HepG2 (cell line): ENCODE results near the gene ASZ1.

Source experiments
- CHCHD3 ChIP-seq: sonication (generic); formaldehyde crosslinking; IDR thresholded peaks from 2 replicates; pipeline ENCODE4 v1.8.0; 2022; ENCODE audit warnings: mild to moderate bottlenecking, missing genetic modification reagents, moderate library complexity
- CTCF ChIP-seq: sonication (generic); formaldehyde crosslinking; IDR thresholded peaks from 2 replicates; pipeline ENCODE4 v1.5.0; 2020; ENCODE audit warnings: mild to moderate bottlenecking, missing genetic modification reagents, moderate library complexity
- EP300 ChIP-seq, 3 experiments: sonication (generic) in 1 of 3; formaldehyde crosslinking in 1 of 3; IDR thresholded peaks; 2 replicates each; pipeline versions ENCODE4 v1.5.1 to v1.6.1; 2011 to 2020; ENCODE audit warnings: low read depth in 2 of 3, low read length in 2 of 3, borderline replicate concordance in 1 of 3, improper control_type of control experiment in 1 of 3, mild to moderate bottlenecking in 1 of 3, missing genetic modification reagents in 1 of 3, moderate library complexity in 1 of 3
- KLF9 ChIP-seq: IDR thresholded peaks from 2 replicates; pipeline ENCODE4 v1.6.1; 2016; ENCODE audit warnings: low read depth
- PCBP2 ChIP-seq: fragments of 200-400 bp; formaldehyde crosslinking; optimal IDR thresholded peaks from 2 replicates; pipeline ENCODE3; 2018; ENCODE audit warnings: low read length, low read depth; ENCODE audit not compliant: poor library complexity, severe bottlenecking
- POGZ ChIP-seq: sonication (generic); formaldehyde crosslinking; IDR thresholded peaks from 2 replicates; pipeline ENCODE4 v1.4.0; 2020; ENCODE audit warnings: mild to moderate bottlenecking, missing genetic modification reagents
- SRSF9 ChIP-seq: fragments of 200-400 bp; formaldehyde crosslinking; IDR thresholded peaks from 2 replicates; pipeline ENCODE4 v1.6.1; 2018; ENCODE audit warnings: borderline replicate concordance, mild to moderate bottlenecking, low read depth, low read length; ENCODE audit not compliant: insufficient read depth, poor library complexity, severe bottlenecking
- TAF1 ChIP-seq: sonication (generic); formaldehyde crosslinking; IDR thresholded peaks from 2 replicates; pipeline ENCODE4 v1.4.0; 2020; ENCODE audit warnings: missing genetic modification reagents
- ZNF44 ChIP-seq: sonication (generic); formaldehyde crosslinking; IDR thresholded peaks from 2 replicates; pipeline ENCODE4 v1.5.1; 2020; ENCODE audit warnings: mild to moderate bottlenecking, missing genetic modification reagents
- ZNF749 ChIP-seq: sonication (generic); formaldehyde crosslinking; IDR thresholded peaks from 2 replicates; pipeline ENCODE4 v1.8.0; 2022; ENCODE audit warnings: mild to moderate bottlenecking, missing genetic modification reagents, moderate library complexity, borderline replicate concordance
- TF ChIP-seq, protein P1 (sequence below), 2 experiments: fragments of 450-650 bp in 1 of 2; sonication (generic) in 1 of 2; formaldehyde crosslinking in 1 of 2; IDR thresholded peaks; 2 replicates each; pipeline versions ENCODE4 v1.6.1 to v1.8.0; 2016 to 2022; ENCODE audit warnings: antibody characterized with exemption in 1 of 2, mild to moderate bottlenecking in 1 of 2, missing genetic modification reagents in 1 of 2
- TF ChIP-seq, protein P2 (sequence below): sonication (generic); formaldehyde crosslinking; IDR thresholded peaks from 2 replicates; pipeline ENCODE4 v1.8.0; 2022; ENCODE audit warnings: missing genetic modification reagents, mild to moderate bottlenecking, inconsistent platforms, borderline replicate concordance

DNA sequence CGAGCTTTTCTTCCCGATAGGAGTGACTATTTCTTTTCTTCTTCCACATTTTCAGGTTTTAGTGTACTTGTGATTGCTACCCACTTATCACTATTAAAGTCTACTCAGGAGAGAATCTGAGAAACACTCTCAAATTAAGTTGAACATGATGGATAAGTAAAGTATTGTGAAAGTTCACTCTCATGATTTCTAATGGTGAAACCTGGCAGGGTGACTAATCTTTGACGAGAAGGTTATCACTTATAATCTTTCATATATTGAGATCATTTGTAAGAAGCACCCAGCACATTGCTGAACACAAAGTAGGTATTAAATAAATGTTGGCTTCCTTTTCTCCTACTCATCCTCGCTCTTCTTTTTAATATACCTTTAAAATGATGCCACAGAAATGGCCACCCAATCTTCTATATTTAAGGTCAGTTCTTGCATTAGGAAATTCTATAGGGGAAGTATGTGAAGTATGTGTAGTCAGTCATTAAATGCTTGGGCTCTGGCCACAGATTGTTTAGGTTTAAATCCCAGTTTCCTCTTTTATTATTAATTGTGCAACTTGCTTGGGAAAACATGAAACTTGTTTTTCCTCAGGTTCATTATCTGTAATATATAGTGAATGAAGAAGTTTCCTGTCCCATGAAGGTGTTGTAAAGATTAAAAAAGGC lies 49.4 kb upstream of the ASZ1 start:
- TF ChIP-seq, protein P1, sequence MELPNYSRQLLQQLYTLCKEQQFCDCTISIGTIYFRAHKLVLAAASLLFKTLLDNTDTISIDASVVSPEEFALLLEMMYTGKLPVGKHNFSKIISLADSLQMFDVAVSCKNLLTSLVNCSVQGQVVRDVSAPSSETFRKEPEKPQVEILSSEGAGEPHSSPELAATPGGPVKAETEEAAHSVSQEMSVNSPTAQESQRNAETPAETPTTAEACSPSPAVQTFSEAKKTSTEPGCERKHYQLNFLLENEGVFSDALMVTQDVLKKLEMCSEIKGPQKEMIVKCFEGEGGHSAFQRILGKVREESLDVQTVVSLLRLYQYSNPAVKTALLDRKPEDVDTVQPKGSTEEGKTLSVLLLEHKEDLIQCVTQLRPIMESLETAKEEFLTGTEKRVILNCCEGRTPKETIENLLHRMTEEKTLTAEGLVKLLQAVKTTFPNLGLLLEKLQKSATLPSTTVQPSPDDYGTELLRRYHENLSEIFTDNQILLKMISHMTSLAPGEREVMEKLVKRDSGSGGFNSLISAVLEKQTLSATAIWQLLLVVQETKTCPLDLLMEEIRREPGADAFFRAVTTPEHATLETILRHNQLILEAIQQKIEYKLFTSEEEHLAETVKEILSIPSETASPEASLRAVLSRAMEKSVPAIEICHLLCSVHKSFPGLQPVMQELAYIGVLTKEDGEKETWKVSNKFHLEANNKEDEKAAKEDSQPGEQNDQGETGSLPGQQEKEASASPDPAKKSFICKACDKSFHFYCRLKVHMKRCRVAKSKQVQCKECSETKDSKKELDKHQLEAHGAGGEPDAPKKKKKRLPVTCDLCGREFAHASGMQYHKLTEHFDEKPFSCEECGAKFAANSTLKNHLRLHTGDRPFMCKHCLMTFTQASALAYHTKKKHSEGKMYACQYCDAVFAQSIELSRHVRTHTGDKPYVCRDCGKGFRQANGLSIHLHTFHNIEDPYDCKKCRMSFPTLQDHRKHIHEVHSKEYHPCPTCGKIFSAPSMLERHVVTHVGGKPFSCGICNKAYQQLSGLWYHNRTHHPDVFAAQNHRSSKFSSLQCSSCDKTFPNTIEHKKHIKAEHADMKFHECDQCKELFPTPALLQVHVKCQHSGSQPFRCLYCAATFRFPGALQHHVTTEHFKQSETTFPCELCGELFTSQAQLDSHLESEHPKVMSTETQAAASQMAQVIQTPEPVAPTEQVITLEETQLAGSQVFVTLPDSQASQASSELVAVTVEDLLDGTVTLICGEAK (IDR thresholded peaks at IDR 0.05), result no peak
- TF ChIP-seq, protein P1 (CRISPR knock-in tag; IDR thresholded peaks at IDR 0.05), result no peak
- no peak for TF ChIP-seq TAF1 (CRISPR knock-in tag)
- no peak for TF ChIP-seq SRSF9
- no peak for TF ChIP-seq EP300 (IDR thresholded peaks at IDR 0.05; ENCODE audit: low read depth in 2 of 2, low read length in 2 of 2)
- TF ChIP-seq EP300 (CRISPR knock-in tag; IDR thresholded peaks at IDR 0.05; ENCODE audit: borderline replicate concordance), result no peak
- no peak for TF ChIP-seq ZNF749 (CRISPR knock-in tag)
- TF ChIP-seq, protein P2, sequence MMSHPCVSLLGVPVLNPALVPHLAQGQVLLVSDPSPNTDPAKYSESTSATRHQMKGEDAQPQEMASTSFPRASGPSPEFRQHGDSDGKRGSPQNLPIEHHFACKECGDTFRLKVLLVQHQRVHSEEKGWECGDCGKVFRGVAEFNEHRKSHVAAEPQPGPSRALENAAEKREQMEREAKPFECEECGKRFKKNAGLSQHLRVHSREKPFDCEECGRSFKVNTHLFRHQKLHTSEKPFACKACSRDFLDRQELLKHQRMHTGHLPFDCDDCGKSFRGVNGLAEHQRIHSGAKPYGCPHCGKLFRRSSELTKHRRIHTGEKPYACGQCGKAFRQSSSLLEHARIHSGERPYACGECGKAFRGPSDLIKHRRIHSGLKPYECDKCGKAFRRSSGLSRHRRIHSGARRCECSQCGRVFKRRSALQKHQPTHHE, result no peak
- no peak for TF ChIP-seq CTCF (CRISPR knock-in tag)
- no peak for TF ChIP-seq CHCHD3 (CRISPR knock-in tag)
- TF ChIP-seq POGZ (CRISPR knock-in tag), result no peak
- no peak for TF ChIP-seq PCBP2
- TF ChIP-seq KLF9 (CRISPR knock-in tag), result no peak
- TF ChIP-seq ZNF44, result no peak
